ENCODE results near the gene RAD23B.

RAD23B gene

GRCh38 chr9:107337676-107338590 is 54.9 kb downstream of the RAD23B start:
- Histone ChIP-seq H3K79me2 (ENCODE audit: low read length) (0 out of 2 replicates have a peak, but pooled peaks cover 5% of the 10 kb centered on the region), H3K4me1 (ENCODE audit: low read length) (no peaks in the 10 kb centered on the region), H3K9ac (ENCODE audit: low read length) (no peak overlapping the region), H3K27ac (ENCODE audit: low read length) (no peak overlapping the region), H3K36me3 (replicated peaks; ENCODE audit: low read depth, low read length) (peaks cover 29% of the 10 kb centered on the region), H2AFZ (ENCODE audit: low read depth, low read length) (no peak overlapping the region), H3K27me3 (ENCODE audit: low read depth, low read length) (no peaks in the 10 kb centered on the region), H4K20me1 (ENCODE audit: insufficient read depth, low read length) (0 out of 2 replicates have a peak, but pooled peaks cover 8% of the 10 kb centered on the region), H3K4me2 (ENCODE audit: low read length) (no peak overlapping the region), H3K9me3 (ENCODE audit: insufficient read depth, low read length) (no peaks in the 10 kb centered on the region), H3K4me3 (ENCODE audit: low read length) (no peak overlapping the region)
- TF ChIP-seq EZH2phosphoT487 (IDR thresholded peaks at IDR 0.05; ENCODE audit: low read depth) (no peak), CTCF (IDR thresholded peaks at IDR 0.05; ENCODE audit: low read depth, low read length) (no peak)

GRCh38 chr9:107338911-107339659 is 56.0 kb downstream of the RAD23B start:
- Histone ChIP-seq H3K4me2 (ENCODE audit: low read length) (no peak overlapping the region), H4K20me1 (ENCODE audit: insufficient read depth, low read length) (0 out of 2 replicates have a peak, but pooled peaks cover 3% of the 10 kb centered on the region), H3K4me3 (ENCODE audit: low read length) (no peak overlapping the region), H3K79me2 (ENCODE audit: low read length) (no peaks in the 10 kb centered on the region), H2AFZ (ENCODE audit: low read depth, low read length) (no peak overlapping the region), H3K9me3 (ENCODE audit: insufficient read depth, low read length) (no peaks in the 10 kb centered on the region), H3K27ac (ENCODE audit: low read length) (no peak overlapping the region), H3K36me3 (replicated peaks; ENCODE audit: low read depth, low read length) (peaks cover 17% of the 10 kb centered on the region), H3K27me3 (ENCODE audit: low read depth, low read length) (no peaks in the 10 kb centered on the region), H3K4me1 (ENCODE audit: low read length) (no peaks in the 10 kb centered on the region), H3K9ac (ENCODE audit: low read length) (no peak overlapping the region)
- TF ChIP-seq CTCF (IDR thresholded peaks at IDR 0.05; ENCODE audit: low read depth, low read length) (no peak), EZH2phosphoT487 (IDR thresholded peaks at IDR 0.05; ENCODE audit: low read depth) (no peak)

GRCh38 chr9:107340920-107341632 is 58.0 kb downstream of the RAD23B start:
- H3K4me2 ChIP-seq (ENCODE audit: low read length): 0 out of 2 replicates have a peak overlapping the region, but pooled peaks have one; percentile 4
- peak; percentile 92 for TF ChIP-seq CTCF (IDR thresholded peaks at IDR 0.05; ENCODE audit: low read depth, low read length)
- no peak for TF ChIP-seq EZH2phosphoT487 (IDR thresholded peaks at IDR 0.05; ENCODE audit: low read depth)
- H2AFZ ChIP-seq (ENCODE audit: low read depth, low read length): no peak overlapping the region
- H3K36me3 ChIP-seq (replicated peaks; ENCODE audit: low read depth, low read length): peaks cover 10% of the 10 kb centered on the region
- no peak overlapping the region for H3K9ac ChIP-seq (ENCODE audit: low read length)
- H3K4me3 ChIP-seq (ENCODE audit: low read length): no peak overlapping the region
- H4K20me1 ChIP-seq (ENCODE audit: insufficient read depth, low read length): no peaks in the 10 kb centered on the region
- H3K27me3 ChIP-seq (ENCODE audit: low read depth, low read length): no peaks in the 10 kb centered on the region
- no peaks in the 10 kb centered on the region for H3K9me3 ChIP-seq (ENCODE audit: insufficient read depth, low read length)
- H3K27ac ChIP-seq (ENCODE audit: low read length): no peak overlapping the region
- no peaks in the 10 kb centered on the region for H3K79me2 ChIP-seq (ENCODE audit: low read length)
- no peaks in the 10 kb centered on the region for H3K4me1 ChIP-seq (ENCODE audit: low read length)
